Upper lobe of right lung (tissue), 1 donor: ENCODE data around the gene NEU2. TPM values are rescaled to one million over a fixed set of nuclear protein-coding genes. Genes with fewer than 3 reads are reported as not detected.

Source experiments
- ATAC-seq: fragments of 200-7000 bp; cut with Tn5 transposase; one replicate; pipeline ENCODE4 v1.9.1; 2020; ENCODE audit warnings: mild to moderate bottlenecking, moderate library complexity
- DNase-seq: peaks from one replicate; pipeline ENCODE4 v3.0.0-alpha.2; 2020
- H3K27ac ChIP-seq: fragments of 200-600 bp; one replicate; pipeline ENCODE4 v1.8.0; 2022
- H3K27me3 ChIP-seq: fragments of 200-600 bp; one replicate; pipeline ENCODE4 v1.8.0; 2022; ENCODE audit warnings: mild to moderate bottlenecking
- H3K36me3 ChIP-seq: fragments of 200-600 bp; one replicate; pipeline ENCODE4 v1.8.0; 2022
- H3K4me1 ChIP-seq: fragments of 200-600 bp; one replicate; pipeline ENCODE4 v1.8.0; 2022
- H3K4me3 ChIP-seq: fragments of 200-600 bp; one replicate; pipeline ENCODE4 v1.8.0; 2022; ENCODE audit warnings: mild to moderate bottlenecking
- H3K9me3 ChIP-seq: fragments of 200-600 bp; one replicate; pipeline ENCODE4 v1.8.0; 2022
- intact Hi-C: fragments of 100-400 bp; cut with DNase I; formaldehyde crosslinking; loops from one replicate; pipeline ENCODE4 v1.11.0; 2022
- long read RNA-seq: library from polyadenylated mRNA; unstranded; transcript quantifications from one replicate; pipeline ENCODE4 v2.0.0, GENCODE V29; 2021
- total RNA-seq: library from RNA; stranded (reverse); fragmentation: NEBNext Ultra II Directional; extraction: Animal tissue kit (Norgen Biotek cat#: 25700); gene quantifications from one replicate; pipeline ENCODE4 v1.2.1, GENCODE V29; 2021
- TF ChIP-seq, protein P1 (sequence below): fragments of 200-600 bp; IDR thresholded peaks from one replicate; pipeline ENCODE4 v1.8.0; 2022; ENCODE audit warnings: antibody characterized with exemption
- donor health status: DM: no; HTN: yes; CAD: no; lungs with severe emphysema.

The NEU2 gene
- not detected for total RNA-seq
- long read RNA-seq, result 0 reads

DNA sequence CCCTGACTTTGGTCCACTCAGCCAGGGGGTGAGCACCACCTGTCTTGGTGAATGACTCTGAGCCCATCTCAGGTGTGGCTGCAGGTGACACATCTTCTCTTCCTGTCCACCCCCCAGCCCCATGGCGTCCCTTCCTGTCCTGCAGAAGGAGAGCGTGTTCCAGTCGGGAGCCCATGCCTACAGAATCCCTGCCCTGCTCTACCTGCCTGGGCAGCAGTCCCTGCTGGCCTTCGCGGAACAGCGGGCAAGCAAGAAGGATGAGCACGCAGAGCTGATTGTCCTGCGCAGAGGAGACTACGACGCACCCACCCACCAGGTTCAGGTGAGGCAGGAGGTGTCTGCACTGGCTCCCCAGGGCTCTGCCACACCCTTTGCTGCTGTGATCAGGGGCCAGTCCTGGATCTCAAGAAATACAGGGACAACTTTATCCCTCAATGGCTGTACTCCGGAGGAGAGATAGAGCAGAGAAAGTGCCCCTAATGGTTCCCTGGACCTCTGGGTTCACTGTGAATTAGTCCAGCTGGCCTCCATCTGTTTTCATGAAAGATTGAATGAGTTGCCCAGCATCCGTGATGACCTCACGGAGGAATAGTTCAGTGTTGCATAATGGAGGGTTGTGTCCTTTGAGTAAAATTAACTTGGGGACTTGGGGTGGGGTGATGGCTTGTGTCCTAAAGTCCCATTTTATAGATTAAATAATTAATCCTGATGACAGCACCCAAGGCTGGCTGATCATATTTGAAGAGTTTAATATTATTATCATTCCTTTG, at the start of gene NEU2:
TSS of gene NEU2 (plus strand) at position 122 of the 770 bp plus-strand sequence. CDS start at position 122, 0 bp downstream.
- no peaks in the 10 kb centered on the region for H3K36me3 ChIP-seq
- no peaks in the 10 kb centered on the region for H3K9me3 ChIP-seq
- no peaks in the 10 kb centered on the region for H3K4me1 ChIP-seq
- no peaks in the 10 kb centered on the region for H3K27me3 ChIP-seq
- DNase-seq, result no peak
- TF ChIP-seq, protein P1, sequence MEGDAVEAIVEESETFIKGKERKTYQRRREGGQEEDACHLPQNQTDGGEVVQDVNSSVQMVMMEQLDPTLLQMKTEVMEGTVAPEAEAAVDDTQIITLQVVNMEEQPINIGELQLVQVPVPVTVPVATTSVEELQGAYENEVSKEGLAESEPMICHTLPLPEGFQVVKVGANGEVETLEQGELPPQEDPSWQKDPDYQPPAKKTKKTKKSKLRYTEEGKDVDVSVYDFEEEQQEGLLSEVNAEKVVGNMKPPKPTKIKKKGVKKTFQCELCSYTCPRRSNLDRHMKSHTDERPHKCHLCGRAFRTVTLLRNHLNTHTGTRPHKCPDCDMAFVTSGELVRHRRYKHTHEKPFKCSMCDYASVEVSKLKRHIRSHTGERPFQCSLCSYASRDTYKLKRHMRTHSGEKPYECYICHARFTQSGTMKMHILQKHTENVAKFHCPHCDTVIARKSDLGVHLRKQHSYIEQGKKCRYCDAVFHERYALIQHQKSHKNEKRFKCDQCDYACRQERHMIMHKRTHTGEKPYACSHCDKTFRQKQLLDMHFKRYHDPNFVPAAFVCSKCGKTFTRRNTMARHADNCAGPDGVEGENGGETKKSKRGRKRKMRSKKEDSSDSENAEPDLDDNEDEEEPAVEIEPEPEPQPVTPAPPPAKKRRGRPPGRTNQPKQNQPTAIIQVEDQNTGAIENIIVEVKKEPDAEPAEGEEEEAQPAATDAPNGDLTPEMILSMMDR, result no peak
- H3K27ac ChIP-seq, result no peak within 1 kb of the TSS
- ATAC-seq, result no peak
- no peak within 1 kb of the TSS for H3K4me3 ChIP-seq
- intact Hi-C loops, result no loop called here

DNA sequence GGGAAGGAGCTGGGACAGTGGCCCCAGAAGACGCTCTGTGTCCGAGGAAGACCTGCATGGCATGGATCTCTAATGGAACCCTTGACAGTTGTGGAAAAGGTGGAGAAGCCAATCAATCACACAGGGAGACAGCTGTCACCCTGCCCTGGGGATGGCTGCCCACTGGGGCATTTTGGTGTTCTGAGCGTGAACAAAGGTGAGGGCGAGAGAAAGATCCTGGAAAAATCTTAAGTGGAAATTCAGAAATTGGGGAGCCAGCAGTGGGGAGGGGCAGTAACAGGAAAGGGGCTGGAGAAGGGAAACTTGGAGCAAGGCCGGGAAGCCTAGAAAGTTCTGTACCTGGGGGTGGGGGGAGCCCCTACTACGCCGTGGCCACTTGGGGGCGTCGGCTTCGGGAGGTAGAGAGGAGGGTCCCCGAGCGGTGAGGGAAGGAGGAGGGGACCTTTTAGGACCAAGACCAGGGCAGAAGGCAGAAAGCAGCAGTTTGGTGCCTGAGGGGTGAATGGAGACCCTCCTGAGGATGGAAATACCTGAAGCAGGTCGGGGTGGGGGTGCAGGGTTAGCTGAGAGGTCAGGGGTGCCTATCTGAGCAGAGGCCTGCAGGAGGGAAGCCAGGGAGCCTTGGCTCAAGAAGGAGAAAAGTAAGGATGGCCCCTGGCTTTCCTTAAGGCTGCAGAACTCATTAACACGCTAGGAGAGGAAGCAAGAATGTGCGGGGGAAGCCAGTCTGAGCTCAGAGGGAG, 49.4 kb upstream of the NEU2 start:
- Histone ChIP-seq H3K9me3 (no peaks in the 10 kb centered on the region), H3K4me3 (no peak overlapping the region), H3K27me3 (peaks cover 19% of the 10 kb centered on the region), H3K4me1 (no peaks in the 10 kb centered on the region), H3K27ac (no peak overlapping the region), H3K36me3 (no peaks in the 10 kb centered on the region)
- intact Hi-C loops, result no loop called here
- no peak for DNase-seq
- TF ChIP-seq, protein P1, result no peak
- no peak for ATAC-seq

DNA sequence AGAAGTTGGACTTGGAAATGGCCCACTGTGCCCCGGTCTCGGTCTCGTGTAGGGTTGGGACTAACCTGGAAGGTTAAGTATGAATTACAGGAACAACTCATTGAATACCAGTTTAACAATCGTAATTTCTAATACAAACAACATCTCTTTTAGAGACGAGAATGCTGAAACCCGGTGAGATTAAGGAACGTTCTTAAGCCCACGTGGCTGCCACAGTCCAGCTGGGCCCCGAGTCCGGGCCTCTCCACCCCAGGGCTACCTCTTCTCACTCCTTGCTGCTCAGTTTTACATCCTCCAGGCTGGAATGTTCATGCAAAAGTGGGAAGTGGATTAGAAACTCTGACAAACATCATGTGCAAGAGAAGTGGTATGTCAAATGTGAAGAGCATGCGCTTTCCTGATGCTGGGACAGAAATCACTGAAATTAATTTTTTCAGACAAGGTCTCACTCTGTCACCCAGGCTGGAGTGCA, 48.8 kb upstream of the NEU2 start:
- H3K4me3 ChIP-seq, result no peak overlapping the region
- DNase-seq, result no peak
- no peaks in the 10 kb centered on the region for H3K4me1 ChIP-seq
- intact Hi-C loops, result no loop called here
- ATAC-seq, result no peak
- H3K27me3 ChIP-seq, result peaks cover 19% of the 10 kb centered on the region
- no peak overlapping the region for H3K27ac ChIP-seq
- no peaks in the 10 kb centered on the region for H3K9me3 ChIP-seq
- TF ChIP-seq, protein P1, result no peak
- no peaks in the 10 kb centered on the region for H3K36me3 ChIP-seq

DNA sequence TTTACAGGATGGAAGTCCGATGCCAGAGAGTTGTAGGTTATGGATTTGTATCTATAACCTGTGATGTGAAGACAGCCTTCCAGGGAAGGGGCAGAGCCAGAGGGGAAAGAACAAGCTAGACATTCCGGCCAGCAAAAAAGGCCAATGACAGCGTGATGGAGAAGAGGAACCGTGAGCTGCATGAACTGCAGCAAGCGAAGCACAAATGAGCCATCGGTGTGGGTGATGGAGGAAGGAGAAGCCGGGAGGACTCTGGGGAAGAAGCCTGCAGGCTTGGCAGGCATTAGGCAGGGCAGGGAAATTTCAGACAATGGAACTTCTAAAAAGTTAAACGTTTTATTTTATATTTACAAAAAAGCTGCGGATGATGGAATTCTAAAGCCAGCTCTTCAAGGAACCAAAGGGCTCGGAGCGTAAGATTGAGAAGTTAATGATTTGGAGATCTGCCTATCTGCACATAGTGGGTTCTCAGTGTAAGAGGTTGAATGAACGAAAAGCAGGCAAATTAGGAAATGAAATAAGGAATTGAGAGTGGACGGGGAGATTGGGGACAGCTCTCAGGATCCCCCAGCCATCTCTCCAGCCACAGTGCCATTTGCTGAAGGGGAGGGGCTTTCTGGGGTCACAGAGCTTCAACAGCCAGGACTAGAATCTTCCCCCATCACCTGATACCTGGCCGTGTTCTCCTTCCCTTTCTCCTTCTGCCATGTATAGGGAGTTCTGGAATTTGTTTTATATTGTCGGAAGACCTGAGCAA, 47.8 kb upstream of the NEU2 start:
- intact Hi-C loops, result no loop called here
- ATAC-seq, result no peak
- peaks cover 19% of the 10 kb centered on the region for H3K27me3 ChIP-seq
- H3K9me3 ChIP-seq, result no peaks in the 10 kb centered on the region
- H3K36me3 ChIP-seq, result no peaks in the 10 kb centered on the region
- DNase-seq, result no peak
- TF ChIP-seq, protein P1, result no peak
- H3K4me1 ChIP-seq, result no peaks in the 10 kb centered on the region
- H3K27ac ChIP-seq, result no peak overlapping the region
- no peak overlapping the region for H3K4me3 ChIP-seq

DNA sequence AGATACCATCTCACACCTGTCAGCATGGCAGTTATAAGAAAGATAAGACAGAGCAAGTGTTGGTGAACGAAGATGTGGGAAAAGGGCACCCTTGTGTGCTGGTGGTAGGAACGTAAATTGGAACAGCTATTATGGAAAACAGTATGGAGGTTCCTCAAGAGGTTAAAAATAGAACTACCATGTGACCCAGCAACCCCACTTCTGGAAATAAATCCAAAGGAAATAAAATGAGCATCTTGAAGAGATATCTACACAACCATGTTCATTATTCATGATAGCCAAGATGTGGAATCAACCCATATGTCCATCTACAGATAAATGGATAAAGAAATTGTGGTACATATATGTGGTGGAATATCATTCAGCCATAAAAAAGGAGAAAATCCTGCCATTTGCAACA, 46.3 kb upstream of the NEU2 start:
- Histone ChIP-seq H3K9me3 (no peaks in the 10 kb centered on the region), H3K4me3 (no peak overlapping the region), H3K36me3 (no peaks in the 10 kb centered on the region), H3K27me3 (peaks cover 19% of the 10 kb centered on the region), H3K27ac (no peak overlapping the region), H3K4me1 (no peaks in the 10 kb centered on the region)
- ATAC-seq (no peak), DNase-seq (no peak)
- intact Hi-C loops, result no loop called here
- TF ChIP-seq, protein P1, result no peak
